Spleen (tissue), 11 donors: Measurements from ENCODE around the gene CKMT2. TPM values are rescaled to one million over a fixed set of nuclear protein-coding genes. Genes with fewer than 3 reads are reported as not detected.

Source experiments
- DNase-seq: peaks from one replicate; pipeline ENCODE4 v3.0.0-alpha.2; 2020
- H3K27ac ChIP-seq, 8 donors: fragments of 200-600 bp; sonication (generic) in 7 of 8; 1 replicate in 4 of 8; 2 replicates in 4 of 8; pipeline versions ENCODE4 v1.5.0 to v1.8.0; 2016 to 2021; ENCODE audit warnings: inconsistent platforms in 4 of 8, mild to moderate bottlenecking in 4 of 8, moderate library complexity in 1 of 8
- H3K27me3 ChIP-seq, 7 donors: fragments of 200-600 bp; sonication (generic) in 6 of 7; replicated peaks in 1 of 7; 1 replicate in 4 of 7; 2 replicates in 3 of 7; pipeline versions ENCODE4 v1.5.0 to v1.8.0; 2016 to 2021; ENCODE audit warnings: inconsistent platforms in 3 of 7, mild to moderate bottlenecking in 1 of 7
- H3K36me3 ChIP-seq, 6 donors: fragments of 200-600 bp; sonication (generic) in 5 of 6; 1 replicate in 4 of 6; 2 replicates in 2 of 6; pipeline versions ENCODE4 v1.5.0 to v1.8.0; 2016 to 2021; ENCODE audit warnings: inconsistent platforms in 2 of 6
- H3K4me1 ChIP-seq, 6 donors: fragments of 200-600 bp; sonication (generic) in 5 of 6; 1 replicate in 3 of 6; 2 replicates in 3 of 6; pipeline versions ENCODE4 v1.5.0 to v1.8.0; 2016 to 2021; ENCODE audit warnings: inconsistent platforms in 3 of 6
- H3K4me3 ChIP-seq, 8 donors: fragments of 200-600 bp; sonication (generic) in 7 of 8; 1 replicate in 4 of 8; 2 replicates in 4 of 8; pipeline versions ENCODE4 v1.5.0 to v1.8.0; 2016 to 2021; ENCODE audit warnings: inconsistent platforms in 4 of 8, mild to moderate bottlenecking in 4 of 8, moderate library complexity in 2 of 8
- H3K9me3 ChIP-seq, 8 donors: fragments of 200-600 bp; sonication (generic) in 7 of 8; 1 replicate in 4 of 8; 2 replicates in 4 of 8; pipeline versions ENCODE4 v1.5.0 to v1.8.0; 2016 to 2021; ENCODE audit warnings: inconsistent platforms in 4 of 8
- CTCF ChIP-seq, 11 experiments: fragments of 200-600 bp in 7 of 11; fragments of 450-650 bp in 4 of 11; sonication (generic) in 4 of 11; IDR thresholded peaks in 8 of 11; conservative IDR thresholded peaks in 3 of 11; 1 replicate in 7 of 11; 2 replicates in 4 of 11; pipeline versions ENCODE4 v1.4.0 to v1.8.0; 2016 to 2021; ENCODE audit warnings: antibody characterized with exemption in 11 of 11, inconsistent platforms in 4 of 11, mild to moderate bottlenecking in 1 of 11
- POLR2A ChIP-seq, 3 donors: fragments of 450-650 bp; IDR thresholded peaks; one replicate each; pipeline ENCODE4 v1.5.1; 2017; ENCODE audit warnings: antibody characterized with exemption in 3 of 3, mild to moderate bottlenecking in 1 of 3
- POLR2AphosphoS5 ChIP-seq, 3 donors: sonication (generic); formaldehyde crosslinking; IDR thresholded peaks; one replicate each; pipeline ENCODE4 v1.5.1; 2017; ENCODE audit warnings: antibody characterized with exemption in 3 of 3
- WGBS, 5 donors: extraction: QIAGEN DNeasy Blood & Tissue Kit in 3 of 5; methylation state at CpG; one replicate each; pipeline versions ENCODE4 v1.1.5 to v1.1.7; 2013 to 2018; 5-methylcytosine and 5-hydroxymethylcytosine counted together
- intact Hi-C: fragments of 100-400 bp; cut with DNase I; formaldehyde crosslinking; loops from one replicate; pipeline ENCODE4 v1.15.0; 2023; ENCODE audit warnings: low total_unique reads
- polyA plus RNA-seq, 3 donors: library from polyadenylated mRNA; stranded (reverse); fragments of 200-250 nt; gene quantifications; one replicate each; pipeline ENCODE4 v1.2.1, GENCODE V29; 2013
- total RNA-seq, 7 donors: library from RNA; depleted of rRNA in 3 of 7; stranded (reverse); fragments of >200 nt in 3 of 7; fragmentation: NEBNext Ultra II Directional in 4 of 7; extraction: Animal tissue kit (Norgen Biotek cat#: 25700) in 4 of 7; gene quantifications; one replicate each; pipeline versions ENCODE4 v1.1.0 to v1.2.1, GENCODE V29; 2016 to 2021
- donor health status: healthy with polysubstance abuse.
- donor health status: DM: no; HTN: no; CAD: no; lungs with moderate emphysema.
- donor health status: DM: no; HTN: no; CAD: no.
- donor health status: Bipolar disorder and iron deficiency.
- donor health status: healthy.
- donor health status: DM: no; HTN: no; CAD: no.
- donor health status: DM: yes; HTN: yes; CAD: no.

CKMT2 gene
- total and polyA plus RNA-seq, 10 donors: 1.4 to 7.1 (median 2.5) TPM

- DNase-seq: no peak
- WGBS, 5 donors: 59 to 61% (median 61%) methylated on average over 8 of the region's 8 CpGs
- H3K27ac ChIP-seq: no peak overlapping the region
- intact Hi-C loops: no loop called here
- no peaks in the 10 kb centered on the region for H3K9me3 ChIP-seq
- H3K36me3 ChIP-seq: peaks cover 0 to 7% (median 0%) of the 10 kb centered on the region in 6 donors
- no peak overlapping the region for H3K4me3 ChIP-seq
- TF ChIP-seq CTCF (IDR thresholded peaks at IDR 0.05 in 8 of 11, conservative IDR thresholded peaks at IDR 0.05 in 3 of 11): no peak
- no peak for TF ChIP-seq POLR2A (IDR thresholded peaks at IDR 0.05)
- TF ChIP-seq POLR2AphosphoS5 (IDR thresholded peaks at IDR 0.05): no peak
- peaks cover 0 to 10% (median 0%) of the 10 kb centered on the region in 7 donors for H3K27me3 ChIP-seq
- H3K4me1 ChIP-seq: peaks cover 3 to 29% (median 16%) of the 10 kb centered on the region in 6 donors
Measured at GRCh38 chr5:81230416-81230815, 2.7 kb upstream of the CKMT2 start.

GRCh38 chr5:81232464-81233079, 550 bp upstream of the CKMT2 start:
- 69 to 85% (median 83%) methylated on average over 11 to 12 of the region's 12 CpGs for WGBS, 5 donors
- Histone ChIP-seq H3K4me3 (peak overlapping the region in 3 of 8 donors; percentile 3 to 56 (median 17)), H3K9me3 (no peaks in the 10 kb centered on the region), H3K27me3 (peaks cover 0 to 10% (median 0%) of the 10 kb centered on the region in 7 donors), H3K4me1 (peaks cover 3 to 33% (median 18%) of the 10 kb centered on the region in 6 donors), H3K36me3 (no peaks in the 10 kb centered on the region), H3K27ac (peak overlapping the region in 7 of 8 donors; percentile 29 to 68 (median 55))
- no peak for DNase-seq
- intact Hi-C loops: no loop called here
- no peak for TF ChIP-seq POLR2A (IDR thresholded peaks at IDR 0.05)
- no peak for TF ChIP-seq POLR2AphosphoS5 (IDR thresholded peaks at IDR 0.05)
- TF ChIP-seq CTCF (IDR thresholded peaks at IDR 0.05 in 8 of 11, conservative IDR thresholded peaks at IDR 0.05 in 3 of 11): no peak

GRCh38 chr5:81234299-81234698, 1.2 kb downstream of the CKMT2 start:
- Histone ChIP-seq H3K4me1 (peaks cover 3 to 33% (median 18%) of the 10 kb centered on the region in 6 donors), H3K27me3 (peaks cover 0 to 10% (median 0%) of the 10 kb centered on the region in 7 donors), H3K4me3 (no peak overlapping the region), H3K9me3 (no peaks in the 10 kb centered on the region), H3K36me3 (no peaks in the 10 kb centered on the region), H3K27ac (peak overlapping the region in 6 of 8 donors; percentile 47 to 68 (median 58))
- intact Hi-C loops: no loop called here
- TF ChIP-seq POLR2AphosphoS5 (IDR thresholded peaks at IDR 0.05): peak in 1 of 3 donors; percentile 36
- TF ChIP-seq POLR2A (IDR thresholded peaks at IDR 0.05): no peak
- TF ChIP-seq CTCF (IDR thresholded peaks at IDR 0.05 in 8 of 11, conservative IDR thresholded peaks at IDR 0.05 in 3 of 11): no peak
- 70 to 83% (median 73%) methylated on average over 7 of the region's 7 CpGs for WGBS, 5 donors
- DNase-seq: no peak

GRCh38 chr5:81234801-81235200, 1.7 kb downstream of the CKMT2 start:
- Histone ChIP-seq H3K36me3 (no peaks in the 10 kb centered on the region), H3K4me1 (peaks cover 3 to 33% (median 18%) of the 10 kb centered on the region in 6 donors), H3K9me3 (no peaks in the 10 kb centered on the region), H3K4me3 (no peak overlapping the region), H3K27me3 (peaks cover 0 to 10% (median 0%) of the 10 kb centered on the region in 7 donors), H3K27ac (peak overlapping the region in 6 of 8 donors; percentile 47 to 68 (median 58))
- intact Hi-C loops: no loop called here
- WGBS, 5 donors: 50 to 68% (median 66%) methylated on average over 3 of the region's 3 CpGs
- TF ChIP-seq POLR2AphosphoS5 (IDR thresholded peaks at IDR 0.05) (no peak), POLR2A (IDR thresholded peaks at IDR 0.05) (no peak), CTCF (IDR thresholded peaks at IDR 0.05 in 8 of 11, conservative IDR thresholded peaks at IDR 0.05 in 3 of 11) (no peak)
- no peak for DNase-seq
